Hematopoietic multipotent progenitor cell treated with erythropoietin and hydrocortisone succinate and interleukin-3 and kit ligand, for 6 days (in vitro differentiated cells): Measurements from ENCODE around the gene STAC3.
"Not testable (repeated sequence)": the region's sequence is repeated elsewhere in the genome, so short reads cannot be mapped to it uniquely, and the experiment has no call there.

Source experiments
- DNase-seq: peaks from one replicate; pipeline ENCODE4 v3.0.0-alpha.2; 2015

STAC3 gene

GRCh38 chr12:57250956-57251355 is at the start of gene STAC3:
Gene STAC3, minus strand, starts transcription at chr12:57251187. Its CDS starts 1,551 bp downstream, at chr12:57249636.
- DNase-seq = no peak

- DNase-seq = no peak
Observed at GRCh38 chr12:57299514-57300016, 48.6 kb upstream of the STAC3 start.

GRCh38 chr12:57296291-57296690 is 45.3 kb upstream of the STAC3 start:
- no peak for DNase-seq

GRCh38 chr12:57282073-57282472 is 31.1 kb upstream of the STAC3 start:
- DNase-seq = not testable (repeated sequence)

GRCh38 chr12:57280211-57281062 is 29.4 kb upstream of the STAC3 start:
- DNase-seq = peak; percentile 21

- DNase-seq = no peak
Observed at GRCh38 chr12:57278465-57279381, 27.7 kb upstream of the STAC3 start.

- peak; percentile 67 for DNase-seq
Observed at GRCh38 chr12:57276935-57277563, 26.1 kb upstream of the STAC3 start.

- not testable (repeated sequence) for DNase-seq
Observed at GRCh38 chr12:57276233-57276632, 25.2 kb upstream of the STAC3 start.

- DNase-seq = no peak
Observed at GRCh38 chr12:57273516-57273915, 22.5 kb upstream of the STAC3 start.

GRCh38 chr12:57272337-57273151 is 21.6 kb upstream of the STAC3 start:
- DNase-seq = no peak

- DNase-seq = peak; percentile 38
Observed at GRCh38 chr12:57270966-57271470, 20.0 kb upstream of the STAC3 start.

- DNase-seq = no peak
Observed at GRCh38 chr12:57268264-57268663, 17.3 kb upstream of the STAC3 start.

- DNase-seq = no peak
Observed at GRCh38 chr12:57266681-57267080, 15.7 kb upstream of the STAC3 start.

- no peak for DNase-seq
Observed at GRCh38 chr12:57263096-57263495, 12.1 kb upstream of the STAC3 start.

GRCh38 chr12:57262126-57262822 is 11.3 kb upstream of the STAC3 start:
- DNase-seq = no peak

GRCh38 chr12:57261428-57261865 is 10.5 kb upstream of the STAC3 start:
- no peak for DNase-seq

GRCh38 chr12:57260366-57260765 is 9.4 kb upstream of the STAC3 start:
- DNase-seq = no peak

GRCh38 chr12:57258977-57259970 is 8.3 kb upstream of the STAC3 start:
- peak; percentile 35 for DNase-seq

GRCh38 chr12:57255916-57256315 is 4.9 kb upstream of the STAC3 start:
- no peak for DNase-seq
